Measurements from ENCODE around the gene CDC40. TPM values are rescaled to one million over a fixed set of nuclear protein-coding genes. Genes with fewer than 3 reads are reported as not detected.
"Not testable (repeated sequence)": the region's sequence is repeated elsewhere in the genome, so short reads cannot be mapped to it uniquely, and the experiment has no call there.

The CDC40 gene
- total and polyA plus RNA-seq, 7 donors = 8.5 to 27.7 (median 13.9) TPM

GRCh38 chr6:110232450-110232849, 52.2 kb downstream of the CDC40 start:
- intact Hi-C loops (cut with DNase I) = no loop called here
- Histone ChIP-seq H3K4me3 (no peak overlapping the region), H3K27me3 (ENCODE audit: insufficient read depth in 3 of 3, low read length in 2 of 3) (no peaks in the 10 kb centered on the region), H3K36me3 (ENCODE audit: insufficient read depth in 1 of 2, low read depth in 1 of 2) (peaks cover 3 to 27% of the 10 kb centered on the region in 2 donors), H3K9me3 (no peaks in the 10 kb centered on the region), H3K4me1 (no peaks in the 10 kb centered on the region), H3K27ac (no peak overlapping the region)
- WGBS, 3 donors = 84 to 92% (median 89%) methylated on average over 2 of the region's 2 CpGs
- no peak for DNase-seq
- no peak for ATAC-seq
- TF ChIP-seq CTCF (IDR thresholded peaks at IDR 0.05) = no peak

- no peaks in the 10 kb centered on the region for H3K4me1 ChIP-seq
- H3K27me3 ChIP-seq (ENCODE audit: insufficient read depth in 3 of 3, low read length in 2 of 3) = no peaks in the 10 kb centered on the region
- no peak overlapping the region for H3K27ac ChIP-seq
- H3K4me3 ChIP-seq = no peak overlapping the region
- H3K9me3 ChIP-seq = no peaks in the 10 kb centered on the region
- WGBS, 3 donors = 86 to 94% (median 90%) methylated on average over 2 of the region's 2 CpGs
- ATAC-seq (no peak), DNase-seq (no peak)
- intact Hi-C loops (cut with DNase I) = no loop called here
- TF ChIP-seq CTCF (IDR thresholded peaks at IDR 0.05) = no peak
- H3K36me3 ChIP-seq (ENCODE audit: insufficient read depth in 1 of 2, low read depth in 1 of 2) = peaks cover 0 to 14% of the 10 kb centered on the region in 2 donors
Measured at GRCh38 chr6:110233770-110234374, 53.6 kb downstream of the CDC40 start.

- H3K27ac ChIP-seq; H3K4me1 ChIP-seq; H3K27me3 ChIP-seq (ENCODE audit: insufficient read depth in 3 of 3, low read length in 2 of 3); H3K9me3 ChIP-seq; DNase-seq; H3K36me3 ChIP-seq (ENCODE audit: insufficient read depth in 1 of 2, low read depth in 1 of 2); H3K4me3 ChIP-seq; ATAC-seq; intact Hi-C loops (cut with DNase I): not testable (repeated sequence)
- WGBS, 3 donors = 98 to 100% (median 100%) methylated on average over 1 of the region's 1 CpG
Measured at GRCh38 chr6:110236007-110236406, 55.8 kb downstream of the CDC40 start.

- WGBS, 3 donors = 93 to 100% (median 97%) methylated on average over 1 of the region's 1 CpG
- Histone ChIP-seq H3K9me3 (no peaks in the 10 kb centered on the region), H3K4me3 (no peak overlapping the region), H3K36me3 (ENCODE audit: insufficient read depth in 1 of 2, low read depth in 1 of 2) (no peaks in the 10 kb centered on the region), H3K27me3 (ENCODE audit: insufficient read depth in 3 of 3, low read length in 2 of 3) (no peaks in the 10 kb centered on the region), H3K4me1 (no peaks in the 10 kb centered on the region), H3K27ac (no peak overlapping the region)
- DNase-seq (no peak), ATAC-seq (no peak)
- no peak for TF ChIP-seq CTCF (IDR thresholded peaks at IDR 0.05)
- intact Hi-C loops (cut with DNase I) = no loop called here
Measured at GRCh38 chr6:110239526-110240274, 59.5 kb downstream of the CDC40 start.

GRCh38 chr6:110244621-110245020, 64.4 kb downstream of the CDC40 start:
- H3K4me3 ChIP-seq; DNase-seq; H3K4me1 ChIP-seq; H3K36me3 ChIP-seq (ENCODE audit: insufficient read depth in 1 of 2, low read depth in 1 of 2); H3K27me3 ChIP-seq (ENCODE audit: insufficient read depth in 3 of 3, low read length in 2 of 3); ATAC-seq; intact Hi-C loops (cut with DNase I); H3K27ac ChIP-seq; H3K9me3 ChIP-seq: not testable (repeated sequence)
- WGBS, 3 donors = 83 to 91% (median 86%) methylated on average over 3 of the region's 3 CpGs

All from psoas muscle (tissue), 8 donors.